Activated CD4-positive, alpha-beta T cell treated with anti-CD3 and anti-CD28 coated beads for 36 hours (primary cell): ENCODE results near the gene CREBBP. TPM values are rescaled to one million over a fixed set of nuclear protein-coding genes. Genes with fewer than 3 reads are reported as not detected.

Experiments used
- ATAC-seq: fragments of 200-7000 bp; cut with Tn5 transposase; one replicate; pipeline ENCODE4 v1.10.0; 2021; ENCODE audit warnings: mild to moderate bottlenecking, moderate library complexity
- CTCF ChIA-PET: fragments of 350-600 bp; sonication (Branson Sonifier 250); formaldehyde crosslinking; loops from one replicate; lab custom pipeline; 2021; ENCODE audit warnings: antibody characterized with exemption; lab: Charles Lee
- POLR2A ChIA-PET: fragments of 350-600 bp; sonication (Branson Sonifier 250); formaldehyde crosslinking; loops from one replicate; lab custom pipeline; 2021; ENCODE audit warnings: antibody characterized with exemption, inconsistent platforms; lab: Charles Lee
- DNase-seq: peaks from one replicate; pipeline ENCODE4 v3.0.0-alpha.2; 2020
- H3K27ac Mint-ChIP-seq: one replicate; pipeline ENCODE4 v1.8.0; 2021; ENCODE audit warnings: mixed read lengths
- H3K27me3 Mint-ChIP-seq: one replicate; pipeline ENCODE4 v1.8.0; 2021; ENCODE audit warnings: mixed read lengths
- H3K36me3 Mint-ChIP-seq: one replicate; pipeline ENCODE4 v1.8.0; 2021; ENCODE audit warnings: low read depth, mixed read lengths
- H3K4me1 Mint-ChIP-seq: one replicate; pipeline ENCODE4 v1.8.0; 2021; ENCODE audit warnings: mixed read lengths
- H3K4me3 Mint-ChIP-seq: one replicate; pipeline ENCODE4 v1.8.0; 2021; ENCODE audit warnings: mild to moderate bottlenecking, moderate library complexity, mixed read lengths
- H3K9me3 Mint-ChIP-seq: one replicate; pipeline ENCODE4 v1.8.0; 2021; ENCODE audit warnings: low read depth, mixed read lengths
- intact Hi-C, 2 experiments: fragments of 100-400 bp; cut with DNase I in 1 of 2; cut with micrococcal nuclease in 1 of 2; formaldehyde crosslinking; loops; one replicate each; pipeline versions ENCODE4 v1.14.2 to v1.15.1; 2022 to 2024; cut with DNase I, micrococcal nuclease
- total RNA-seq, 2 experiments: library from RNA; stranded (reverse); gene quantifications; one replicate each; pipeline ENCODE4 v1.2.3, GENCODE V29; 2021

The CREBBP gene
- total RNA-seq, 2 experiments from 2014 or later = 28.1 to 37.4 TPM

DNA sequence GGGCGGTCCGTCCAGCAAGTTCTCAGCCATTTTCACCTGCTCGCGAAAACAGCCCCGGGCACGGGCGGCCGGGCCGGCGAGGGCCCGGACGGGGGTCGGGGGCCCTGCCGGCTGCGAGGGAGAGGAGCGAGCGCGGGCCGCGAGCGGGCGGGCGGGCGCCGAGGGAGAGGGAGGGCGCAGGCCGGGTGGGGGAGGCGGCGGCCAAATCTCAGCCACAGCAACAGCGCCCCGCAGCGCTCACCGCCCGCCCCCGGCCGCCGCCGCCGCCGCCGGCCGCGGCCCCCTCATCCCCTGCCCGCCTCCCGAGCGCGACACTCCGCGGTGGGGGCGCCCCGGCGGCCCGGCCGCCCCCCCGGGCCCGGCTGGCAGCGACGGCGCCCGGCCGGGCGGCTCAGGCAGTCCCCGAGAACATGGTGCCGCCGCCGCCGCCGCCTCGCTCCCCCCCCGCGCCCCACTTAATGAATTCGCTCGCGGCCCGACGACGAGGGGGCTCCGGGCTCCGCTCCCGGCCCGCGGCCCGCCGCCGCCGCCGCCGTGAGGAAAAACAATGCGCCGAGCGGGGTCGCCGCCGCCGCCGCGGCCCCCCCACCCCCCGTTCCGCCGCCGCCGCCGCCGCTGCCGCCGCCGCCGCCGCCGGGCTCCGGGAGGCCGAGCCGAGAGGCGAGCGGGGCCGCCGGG lies 487 bp downstream of the CREBBP start:
- intact Hi-C loops = loop anchor here (1.0 to 10.0 kb wide), 19 partner anchors 91 to 887 kb away; partner anchors contain the start of genes TRAP1 (in 2 of the 2), ANKS3 (in 1 of the 2), CORO7 (in 1 of the 2) and DNAAF8 (in 1 of the 2)
- ChIA-PET POLR2A (interaction anchor here (1.0 kb wide), 1 partner anchor 9 kb away, joined by 4 read pairs; no protein-coding TSS in a partner anchor), CTCF (no interaction called here)
- DNase-seq = peak; percentile 87
- Mint-ChIP-seq H3K27ac (no peak overlapping the region), H3K4me3 (peak overlapping the region; percentile 79), H3K9me3 (no peaks in the 10 kb centered on the region), H3K27me3 (peaks cover 6% of the 10 kb centered on the region), H3K36me3 (peaks cover 18% of the 10 kb centered on the region), H3K4me1 (peaks cover 45% of the 10 kb centered on the region)
- peak; percentile 53 for ATAC-seq

DNA sequence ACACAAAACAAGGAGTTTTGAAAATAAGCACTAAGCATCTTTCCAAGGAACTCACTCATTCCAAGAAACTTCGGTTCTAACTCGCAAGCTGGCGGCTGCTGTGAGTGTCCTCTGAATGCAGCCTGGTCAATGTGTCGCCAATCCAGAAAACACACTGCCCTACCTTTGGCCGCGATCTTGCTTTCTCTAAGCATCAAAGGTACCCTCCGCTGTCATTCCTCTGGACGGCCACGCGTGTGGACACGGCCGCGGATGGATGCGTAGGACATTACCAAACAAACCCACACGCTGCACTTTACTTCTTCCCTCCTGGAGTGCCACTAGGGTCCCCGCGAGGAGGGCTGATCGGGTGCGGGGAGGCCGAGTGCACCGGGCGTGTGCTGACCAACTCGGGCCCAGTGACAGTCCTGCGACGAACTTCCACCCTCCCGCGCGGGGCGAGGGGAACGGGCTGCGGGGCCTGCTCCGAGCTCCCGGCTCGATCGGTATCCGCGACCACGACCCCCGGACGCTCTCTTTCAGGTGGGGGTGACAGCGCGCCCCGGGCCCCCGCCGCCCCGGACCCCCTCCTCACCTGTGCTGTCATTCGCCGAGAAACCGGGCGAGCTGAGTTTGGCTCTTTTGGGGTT lies 1.1 kb downstream of the CREBBP start:
- peak overlapping the region; percentile 79 for H3K4me3 Mint-ChIP-seq
- peak; percentile 55 for DNase-seq
- H3K27me3 Mint-ChIP-seq = peaks cover 5% of the 10 kb centered on the region
- intact Hi-C loops = loop anchor here in 1 of 2 experiments (2.0 to 10.0 kb wide), 3 partner anchors 92 to 189 kb away; partner anchors contain the start of gene TRAP1
- peaks cover 50% of the 10 kb centered on the region for H3K4me1 Mint-ChIP-seq
- peaks cover 18% of the 10 kb centered on the region for H3K36me3 Mint-ChIP-seq
- POLR2A ChIA-PET = interaction anchor here (0.6 to 1.2 kb wide), 4 partner anchors 11 to 540 kb away, joined by 3 to 5 read pairs (median 4); no protein-coding TSS in a partner anchor
- H3K27ac Mint-ChIP-seq = peak overlapping the region; percentile 61
- H3K9me3 Mint-ChIP-seq = no peaks in the 10 kb centered on the region
- ATAC-seq = peak; percentile 11
- CTCF ChIA-PET = interaction anchor here (0.6 to 1.6 kb wide), 5 partner anchors 11 to 1607 kb away, joined by 3 to 6 read pairs (median 3); no protein-coding TSS in a partner anchor

DNA sequence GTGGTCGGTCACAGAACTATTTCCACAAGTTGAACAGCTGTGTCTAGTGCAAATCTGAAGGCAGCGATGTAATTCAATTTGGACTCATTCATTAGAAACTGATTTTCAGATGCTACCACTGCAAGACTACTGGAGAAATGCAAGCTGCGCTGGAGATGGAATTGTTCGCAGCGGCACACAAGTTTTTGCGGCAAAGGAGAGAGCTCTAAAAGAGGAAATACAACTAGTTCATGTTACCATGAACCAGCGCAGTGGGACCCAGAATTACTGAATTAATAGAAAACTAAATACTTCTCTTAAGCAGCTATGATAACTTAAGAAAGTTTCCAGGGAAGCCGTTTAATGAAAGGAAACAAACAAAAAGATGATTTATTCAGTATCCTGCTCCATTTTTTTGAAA lies 1.9 kb downstream of the CREBBP start:
- Mint-ChIP-seq H3K4me1 (peaks cover 58% of the 10 kb centered on the region), H3K9me3 (no peaks in the 10 kb centered on the region), H3K4me3 (peak overlapping the region; percentile 79), H3K27ac (peak overlapping the region; percentile 61), H3K27me3 (peaks cover 4% of the 10 kb centered on the region), H3K36me3 (peaks cover 18% of the 10 kb centered on the region)
- DNase-seq (no peak), ATAC-seq (no peak)
- CTCF ChIA-PET = interaction anchor here (0.6 to 1.6 kb wide), 9 partner anchors 10 to 430 kb away, joined by 3 to 6 read pairs (median 3); no protein-coding TSS in a partner anchor
- intact Hi-C loops = loop anchor here in 1 of 2 experiments (2.0 to 10.0 kb wide), 3 partner anchors 91 to 188 kb away; partner anchors contain the start of gene TRAP1
- POLR2A ChIA-PET = interaction anchor here (0.7 to 1.2 kb wide), 3 partner anchors 10 to 376 kb away, joined by 3 to 6 read pairs (median 5); no protein-coding TSS in a partner anchor

DNA sequence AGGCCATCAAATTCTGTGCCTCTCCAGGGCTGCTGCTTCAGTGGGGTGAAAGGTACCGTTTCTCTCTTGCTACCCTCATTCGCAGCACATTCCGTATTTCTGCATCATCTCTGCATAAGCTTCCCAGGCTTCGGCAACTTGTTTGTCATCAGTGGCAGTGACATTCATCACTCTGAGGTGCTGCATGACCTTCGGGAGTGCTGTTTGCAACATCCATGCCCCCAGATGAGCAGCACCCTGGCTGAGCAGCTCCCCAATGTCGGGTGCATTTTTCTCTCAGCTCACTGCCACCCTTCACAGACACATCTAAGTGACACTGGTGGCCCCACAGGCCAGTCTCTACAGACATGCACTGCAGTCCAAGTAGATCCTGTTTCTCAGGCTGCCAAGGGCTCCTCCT lies 3.8 kb downstream of the CREBBP start:
- DNase-seq (no peak), ATAC-seq (no peak)
- POLR2A ChIA-PET = interaction anchor here (0.6 to 1.1 kb wide), 3 partner anchors 9 to 188 kb away, joined by 3 to 9 read pairs (median 4); no protein-coding TSS in a partner anchor
- intact Hi-C loops = loop anchor here in 1 of 2 experiments (5.0 to 10.0 kb wide), 2 partner anchors 89 to 162 kb away; partner anchors contain the start of gene TRAP1
- Mint-ChIP-seq H3K9me3 (no peaks in the 10 kb centered on the region), H3K27me3 (peaks cover 2% of the 10 kb centered on the region), H3K36me3 (peaks cover 18% of the 10 kb centered on the region), H3K4me1 (peaks cover 70% of the 10 kb centered on the region), H3K4me3 (no peak overlapping the region), H3K27ac (no peak overlapping the region)
- CTCF ChIA-PET = interaction anchor here (0.5 to 1.9 kb wide), 3 partner anchors 9 to 755 kb away, joined by 3 to 4 read pairs (median 3); no protein-coding TSS in a partner anchor

DNA sequence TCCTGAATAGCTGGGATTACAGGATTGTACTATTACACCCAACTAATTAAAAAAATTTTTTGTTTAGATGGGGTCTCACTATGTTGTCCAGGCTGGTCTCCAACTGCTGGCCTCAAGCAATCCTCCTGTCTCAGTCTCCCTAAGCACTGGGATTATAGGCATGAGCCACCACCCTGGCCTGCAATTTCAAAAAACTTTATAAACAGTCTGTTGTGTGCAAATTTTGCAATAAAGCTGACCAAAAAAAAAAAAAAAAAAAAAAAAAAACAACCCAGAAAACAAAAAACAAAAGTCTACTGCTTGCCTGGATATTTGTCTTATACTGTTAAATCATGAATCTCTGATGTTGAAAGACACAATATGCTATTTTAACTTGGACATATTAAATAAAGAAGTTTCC lies 4.4 kb downstream of the CREBBP start:
- Mint-ChIP-seq H3K9me3 (no peaks in the 10 kb centered on the region), H3K36me3 (peaks cover 18% of the 10 kb centered on the region), H3K27me3 (no peaks in the 10 kb centered on the region), H3K4me1 (peaks cover 73% of the 10 kb centered on the region), H3K27ac (no peak overlapping the region), H3K4me3 (no peak overlapping the region)
- DNase-seq = no peak
- intact Hi-C loops = loop anchor here in 1 of 2 experiments (5.0 to 10.0 kb wide), 2 partner anchors 89 to 161 kb away; partner anchors contain the start of gene TRAP1
- CTCF ChIA-PET = interaction anchor here (1.6 to 1.9 kb wide), 2 partner anchors 8 to 19 kb away, joined by 3 to 4 read pairs; no protein-coding TSS in a partner anchor
- POLR2A ChIA-PET = interaction anchor here (0.7 to 1.2 kb wide), 3 partner anchors 9 to 20 kb away, joined by 3 to 4 read pairs (median 4); no protein-coding TSS in a partner anchor
- no peak for ATAC-seq

DNA sequence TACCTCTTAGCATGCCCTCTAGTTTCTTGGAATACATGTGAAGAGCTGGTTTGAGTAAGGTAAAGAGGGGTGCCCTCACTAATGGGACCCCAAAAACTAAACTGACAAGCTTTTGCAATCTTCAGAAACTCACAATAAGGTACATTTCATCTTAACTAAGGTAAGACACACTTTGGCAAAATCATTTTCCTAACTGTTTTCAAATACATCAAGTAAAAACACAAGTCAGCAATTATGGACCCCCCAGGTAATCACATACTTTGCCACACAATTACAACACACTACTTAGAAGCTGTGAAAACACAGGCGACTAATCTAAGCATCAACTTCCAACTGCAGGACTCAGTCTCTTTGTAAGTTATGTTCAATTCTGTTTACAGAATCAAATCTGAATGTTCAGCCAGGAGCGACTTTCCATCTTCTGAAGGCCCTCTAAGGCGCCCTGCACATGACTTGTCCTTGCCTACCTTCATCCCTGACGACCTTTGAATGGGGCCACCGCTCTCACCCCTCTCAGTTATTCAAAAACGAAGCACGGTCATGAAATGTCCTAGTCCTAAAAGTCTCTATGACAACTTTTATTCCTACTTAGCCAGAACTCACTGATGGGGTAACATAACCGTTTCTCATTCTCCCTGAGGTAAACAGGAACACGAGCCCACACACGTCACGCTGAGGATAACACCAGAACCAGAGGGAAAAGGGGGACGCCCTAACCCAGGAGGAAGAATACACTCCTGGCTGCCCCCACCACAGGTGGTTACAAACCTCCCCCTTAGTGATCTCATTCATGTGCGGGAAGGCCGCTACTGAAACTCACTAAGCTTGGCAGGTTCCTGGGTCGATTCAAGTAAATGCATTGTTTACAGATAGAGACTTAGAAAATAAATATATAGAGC lies 5.5 kb downstream of the CREBBP start:
- Mint-ChIP-seq H3K4me3 (no peak overlapping the region), H3K36me3 (peaks cover 18% of the 10 kb centered on the region), H3K27me3 (no peaks in the 10 kb centered on the region), H3K27ac (no peak overlapping the region), H3K9me3 (no peaks in the 10 kb centered on the region), H3K4me1 (peaks cover 83% of the 10 kb centered on the region)
- ATAC-seq = no peak
- ChIA-PET POLR2A (interaction anchor here (0.6 to 1.2 kb wide), 3 partner anchors 19 to 186 kb away, joined by 3 to 4 read pairs (median 4); no protein-coding TSS in a partner anchor), CTCF (interaction anchor here (1.6 kb wide), 1 partner anchor 17 kb away, joined by 3 read pairs; no protein-coding TSS in a partner anchor)
- DNase-seq = no peak
- intact Hi-C loops = loop anchor here in 1 of 2 experiments (5.0 to 10.0 kb wide), 2 partner anchors 88 to 160 kb away; partner anchors contain the start of gene TRAP1

DNA sequence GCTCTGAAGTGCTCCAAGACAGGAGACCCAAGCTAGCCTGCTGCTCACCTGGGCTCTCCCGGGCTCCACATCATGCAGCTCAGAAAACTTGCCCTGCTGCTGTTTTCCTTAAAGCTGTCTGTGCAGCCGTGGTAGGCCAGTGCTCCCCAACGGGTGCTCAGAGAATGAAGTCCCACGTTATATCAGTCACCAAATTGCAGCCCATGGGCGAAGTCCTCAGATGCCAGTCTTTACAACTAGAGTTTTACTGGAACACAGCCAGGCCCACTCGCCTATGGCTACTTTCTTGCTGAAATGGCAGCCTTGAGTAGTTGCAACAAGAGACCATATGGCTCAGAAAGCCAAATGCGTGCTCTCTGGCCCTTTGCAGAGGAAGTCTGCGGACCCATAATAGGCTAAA lies 6.3 kb downstream of the CREBBP start:
- H3K36me3 Mint-ChIP-seq = peaks cover 18% of the 10 kb centered on the region
- CTCF ChIA-PET = no interaction called here
- no peak overlapping the region for H3K4me3 Mint-ChIP-seq
- POLR2A ChIA-PET = interaction anchor here (0.6 kb wide), 1 partner anchor 90 kb away, joined by 3 read pairs; no protein-coding TSS in a partner anchor
- intact Hi-C loops = loop anchor here in 1 of 2 experiments (10.0 kb wide), 1 partner anchor 159 kb away; the partner anchor contains the start of gene TRAP1
- peaks cover 91% of the 10 kb centered on the region for H3K4me1 Mint-ChIP-seq
- H3K9me3 Mint-ChIP-seq = no peaks in the 10 kb centered on the region
- DNase-seq (no peak), ATAC-seq (no peak)
- no peak overlapping the region for H3K27ac Mint-ChIP-seq
- H3K27me3 Mint-ChIP-seq = no peaks in the 10 kb centered on the region

DNA sequence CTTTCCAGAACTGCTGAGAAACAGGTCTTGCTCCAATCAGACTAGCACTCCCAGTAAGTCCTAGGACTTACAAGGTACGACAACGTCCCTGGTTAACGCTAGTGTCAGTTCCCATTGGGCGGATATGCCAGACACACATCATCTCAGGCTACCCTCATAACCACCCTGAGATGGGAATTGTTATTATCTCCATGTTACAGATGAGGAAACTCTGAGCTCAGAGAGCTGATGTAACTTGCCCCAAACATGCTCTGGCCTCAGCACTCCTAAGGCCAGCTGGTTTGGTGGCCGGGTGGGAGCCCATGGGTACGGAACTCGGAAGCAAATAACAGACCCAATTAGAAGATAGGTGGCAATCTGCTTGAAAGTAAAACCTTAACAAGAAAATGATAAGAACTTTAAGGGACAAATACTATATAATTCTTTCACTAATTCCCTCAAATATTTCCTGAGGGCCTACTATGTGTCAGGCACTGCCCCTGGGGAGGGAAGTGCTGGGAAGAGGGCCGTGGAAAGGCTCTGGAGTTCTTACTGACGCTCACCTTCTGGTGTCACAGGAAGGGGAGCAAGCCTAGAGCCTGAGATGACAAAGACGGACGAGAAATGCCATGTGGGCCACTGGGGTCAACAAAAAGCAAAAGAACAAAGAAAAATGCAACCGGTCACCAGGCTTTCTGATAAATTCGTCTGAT lies 6.9 kb downstream of the CREBBP start:
- ATAC-seq (no peak), DNase-seq (no peak)
- peaks cover 13% of the 10 kb centered on the region for H3K36me3 Mint-ChIP-seq
- H3K4me1 Mint-ChIP-seq = peaks cover 94% of the 10 kb centered on the region
- H3K27ac Mint-ChIP-seq = no peak overlapping the region
- no peak overlapping the region for H3K4me3 Mint-ChIP-seq
- no peaks in the 10 kb centered on the region for H3K27me3 Mint-ChIP-seq
- intact Hi-C loops = loop anchor here in 1 of 2 experiments (10.0 kb wide), 1 partner anchor 159 kb away; the partner anchor contains the start of gene TRAP1
- no peaks in the 10 kb centered on the region for H3K9me3 Mint-ChIP-seq
- ChIA-PET POLR2A (no interaction called here), CTCF (no interaction called here)

DNA sequence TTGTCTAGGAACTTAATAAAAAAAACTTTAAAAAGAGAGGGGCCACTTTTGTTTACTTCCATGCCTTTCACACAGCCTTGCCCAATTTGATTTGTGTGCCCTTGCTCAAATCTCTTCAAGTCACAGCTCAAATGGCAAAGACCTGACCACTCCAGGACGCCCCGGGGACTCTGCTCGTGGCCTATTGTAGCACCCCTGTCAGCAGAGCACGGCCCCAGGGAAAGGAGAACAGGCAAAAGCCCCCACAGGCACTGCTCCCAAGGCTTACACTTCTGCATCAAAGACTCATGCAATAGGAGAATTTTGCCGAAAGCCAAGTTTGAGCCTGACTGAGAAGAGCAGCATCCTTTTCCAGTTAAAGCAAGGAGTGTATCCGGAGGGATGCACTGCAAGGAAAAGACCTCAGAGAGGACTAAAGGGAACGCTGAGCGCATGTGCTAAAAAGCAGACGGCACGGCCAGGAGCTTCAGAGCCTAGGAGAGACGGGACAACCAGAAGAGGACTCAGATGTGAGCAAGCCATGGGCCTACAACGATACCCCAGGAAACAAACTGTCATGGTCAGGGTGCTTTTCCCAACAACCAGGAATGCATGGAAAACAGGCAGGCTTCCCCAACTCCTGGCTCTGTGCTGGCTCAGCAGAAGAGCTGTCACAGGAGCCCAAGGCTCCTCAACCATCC lies 8.2 kb downstream of the CREBBP start:
- ATAC-seq (no peak), DNase-seq (no peak)
- intact Hi-C loops = loop anchor here in 1 of 2 experiments (10.0 kb wide), 1 partner anchor 158 kb away; the partner anchor contains the start of gene TRAP1
- peaks cover 88% of the 10 kb centered on the region for H3K4me1 Mint-ChIP-seq
- H3K4me3 Mint-ChIP-seq = no peak overlapping the region
- H3K36me3 Mint-ChIP-seq = peaks cover 7% of the 10 kb centered on the region
- POLR2A ChIA-PET = interaction anchor here (1.2 to 1.5 kb wide), 2 partner anchors 8 to 9 kb away, joined by 3 to 4 read pairs; partner anchors contain the start of gene CREBBP
- no peak overlapping the region for H3K27ac Mint-ChIP-seq
- CTCF ChIA-PET = interaction anchor here (1.3 kb wide), 1 partner anchor 8 kb away, joined by 3 read pairs; the partner anchor contains the start of gene CREBBP
- no peaks in the 10 kb centered on the region for H3K27me3 Mint-ChIP-seq
- no peaks in the 10 kb centered on the region for H3K9me3 Mint-ChIP-seq
